Loucy (cell line): ENCODE data around the gene CORT.

Source experiments
- EZH2phosphoT487 ChIP-seq: fragments of 200-600 bp; IDR thresholded peaks from 2 replicates; pipeline ENCODE4 v1.6.1; 2018; ENCODE audit warnings: antibody characterized with exemption, mild to moderate bottlenecking, moderate library complexity, borderline replicate concordance
- TF ChIP-seq, protein P1 (sequence below): fragments of 200-600 bp; sonication (generic); conservative IDR thresholded peaks from 2 replicates; pipeline ENCODE4 v1.5.1; 2014; ENCODE audit warnings: mild to moderate bottlenecking, antibody characterized with exemption, low read length

DNA sequence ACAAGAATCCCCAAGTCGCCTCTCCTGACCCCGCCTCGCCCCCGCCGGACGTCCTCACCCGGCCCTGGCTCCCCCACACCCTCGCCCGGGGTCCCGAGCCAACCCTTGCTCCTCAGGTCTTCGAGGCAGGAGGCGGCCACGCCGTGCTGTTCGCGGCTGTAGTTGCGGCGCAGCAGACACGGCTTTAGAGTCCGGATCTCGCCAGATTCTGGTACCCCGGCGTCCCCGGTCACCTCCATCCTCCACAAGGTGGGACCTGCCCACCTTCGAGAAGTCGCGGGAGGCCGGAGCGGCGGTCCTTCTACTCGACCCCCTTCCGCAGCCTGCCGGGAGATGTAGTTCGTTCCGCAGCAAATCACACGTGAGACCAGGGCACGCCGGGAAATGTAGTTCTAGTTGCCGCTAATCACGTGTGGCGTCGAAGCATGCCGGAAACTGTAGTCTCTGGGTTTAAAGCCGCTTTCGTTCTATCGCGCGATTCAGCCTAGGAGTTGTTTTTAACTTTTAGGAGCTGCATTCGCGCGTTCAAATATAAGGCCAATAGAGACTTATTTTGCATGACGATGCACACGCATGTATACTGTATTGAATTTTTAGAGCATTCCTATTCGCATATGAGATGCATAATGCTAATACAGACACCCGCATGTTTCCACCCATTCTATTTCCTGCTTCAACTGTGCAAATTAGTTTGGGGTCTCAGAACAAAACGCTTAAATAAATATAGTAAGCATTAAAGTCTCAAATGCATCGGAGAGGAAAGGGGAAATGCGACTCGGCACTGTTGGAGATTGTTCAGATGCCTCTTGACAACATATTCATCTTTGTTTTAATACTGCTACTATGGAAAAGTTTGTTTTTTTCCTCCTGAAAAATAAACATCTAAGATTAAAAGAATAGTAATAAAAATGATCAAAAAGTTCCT lies 22.7 kb downstream of the CORT start, which contains the start of gene DFFA:
- TF ChIP-seq, protein P1, sequence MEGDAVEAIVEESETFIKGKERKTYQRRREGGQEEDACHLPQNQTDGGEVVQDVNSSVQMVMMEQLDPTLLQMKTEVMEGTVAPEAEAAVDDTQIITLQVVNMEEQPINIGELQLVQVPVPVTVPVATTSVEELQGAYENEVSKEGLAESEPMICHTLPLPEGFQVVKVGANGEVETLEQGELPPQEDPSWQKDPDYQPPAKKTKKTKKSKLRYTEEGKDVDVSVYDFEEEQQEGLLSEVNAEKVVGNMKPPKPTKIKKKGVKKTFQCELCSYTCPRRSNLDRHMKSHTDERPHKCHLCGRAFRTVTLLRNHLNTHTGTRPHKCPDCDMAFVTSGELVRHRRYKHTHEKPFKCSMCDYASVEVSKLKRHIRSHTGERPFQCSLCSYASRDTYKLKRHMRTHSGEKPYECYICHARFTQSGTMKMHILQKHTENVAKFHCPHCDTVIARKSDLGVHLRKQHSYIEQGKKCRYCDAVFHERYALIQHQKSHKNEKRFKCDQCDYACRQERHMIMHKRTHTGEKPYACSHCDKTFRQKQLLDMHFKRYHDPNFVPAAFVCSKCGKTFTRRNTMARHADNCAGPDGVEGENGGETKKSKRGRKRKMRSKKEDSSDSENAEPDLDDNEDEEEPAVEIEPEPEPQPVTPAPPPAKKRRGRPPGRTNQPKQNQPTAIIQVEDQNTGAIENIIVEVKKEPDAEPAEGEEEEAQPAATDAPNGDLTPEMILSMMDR = no peak
- no peak for TF ChIP-seq EZH2phosphoT487
